Measurements from ENCODE around the gene LRRFIP1.

- TF ChIP-seq POLR2AphosphoS5 (IDR thresholded peaks at IDR 0.05; ENCODE audit: insufficient read depth, low read depth, low read length) (peak; percentile 70), EZH2 (IDR thresholded peaks at IDR 0.05; ENCODE audit: borderline replicate concordance, low read depth, low read length, severe bottlenecking) (no peak), POLR2A (IDR thresholded peaks at IDR 0.05; ENCODE audit: low read depth, low read length) (no peak), CTCF (IDR thresholded peaks at IDR 0.05; ENCODE audit: extremely low read depth in 1 of 2, insufficient read depth in 1 of 2, low read depth in 1 of 2, low read length in 2 of 2) (peak; percentile 47 to 54), MAX (IDR thresholded peaks at IDR 0.05; ENCODE audit: insufficient read depth, insufficient read length) (peak; percentile 91)
These were observed 59.3 kb downstream of the LRRFIP1 start for GRCh38 chr2:237686659-237687136.

All from endothelial cell of umbilical vein (primary cell).